OCI-LY7 (cell line): Measurements from ENCODE around the gene WFS1. TPM values are rescaled to one million over a fixed set of nuclear protein-coding genes. Genes with fewer than 3 reads are reported as not detected.

Experiments
- BruUV-seq: library from RNA; stranded (reverse); fragments of 400-500 nt; replicated peaks from 2 replicates; lab custom pipeline; 2021; lab: Mats Ljungman, UMichigan
- CTCF ChIA-PET: fragments of 300-600 bp; sonication (Branson Sonifier 250); formaldehyde crosslinking; loops from one replicate; lab custom pipeline; 2022; ENCODE audit warnings: antibody characterized with exemption; ENCODE audit not compliant: unreplicated experiment; lab: Charles Lee
- POLR2A ChIA-PET: fragments of 300-600 bp; sonication (Branson Sonifier 250); formaldehyde crosslinking; loops from one replicate; lab custom pipeline; 2022; ENCODE audit warnings: antibody characterized with exemption; lab: Charles Lee
- DNase-seq: peaks from one replicate; pipeline ENCODE4 v3.0.0-alpha.2; 2015; ENCODE audit warnings: low spot score
- H2AFZ ChIP-seq: fragments of 200-600 bp; sonication (generic), shearing (Covaris generic); 2 replicates; pipeline ENCODE4 v1.6.1; 2014; ENCODE audit warnings: mild to moderate bottlenecking, antibody characterized with exemption, low read length, moderate library complexity
- H3K27ac ChIP-seq: fragments of 200-600 bp; sonication (generic); 2 replicates; pipeline ENCODE4 v1.5.1; 2014; ENCODE audit warnings: mixed run types, low read depth, mild to moderate bottlenecking, moderate library complexity, low read length, inconsistent platforms; ENCODE audit not compliant: poor library complexity, severe bottlenecking
- H3K36me3 ChIP-seq: fragments of 200-600 bp; sonication (generic); 2 replicates; pipeline ENCODE4 v1.6.1; 2014; ENCODE audit warnings: mild to moderate bottlenecking, antibody characterized with exemption, low read length, moderate library complexity, mixed read lengths; ENCODE audit not compliant: insufficient read depth
- H3K4me1 ChIP-seq: fragments of 200-600 bp; sonication (generic); 2 replicates; pipeline ENCODE4 v1.5.1; 2014; ENCODE audit warnings: mild to moderate bottlenecking, low read length; ENCODE audit not compliant: insufficient read depth, poor library complexity, severe bottlenecking
- H3K4me2 ChIP-seq: fragments of 200-600 bp; sonication (generic); 2 replicates; pipeline ENCODE4 v1.6.1; 2014; ENCODE audit warnings: mild to moderate bottlenecking, low read length
- H3K4me3 ChIP-seq: fragments of 200-600 bp; sonication (generic); 2 replicates; pipeline ENCODE4 v1.5.1; 2014; ENCODE audit warnings: mild to moderate bottlenecking, low read depth, low read length; ENCODE audit not compliant: poor library complexity, severe bottlenecking
- H3K79me2 ChIP-seq: fragments of 200-600 bp; sonication (generic); 2 replicates; pipeline ENCODE4 v1.6.1; 2016; ENCODE audit warnings: low read depth, mild to moderate bottlenecking, low read length, moderate library complexity, mixed read lengths; ENCODE audit not compliant: insufficient read depth
- H3K9me2 ChIP-seq: fragments of 200-600 bp; sonication (generic); 2 replicates; pipeline ENCODE4 v1.6.1; 2016; ENCODE audit warnings: mild to moderate bottlenecking, low read length, mixed read lengths; ENCODE audit not compliant: insufficient read depth
- H3K9me3 ChIP-seq: fragments of 200-600 bp; sonication (generic); 2 replicates; pipeline ENCODE4 v1.6.1; 2014; ENCODE audit warnings: mild to moderate bottlenecking, mixed run types, low read length, mixed read lengths
- H4K20me1 ChIP-seq: fragments of 200-600 bp; sonication (generic); 2 replicates; pipeline ENCODE4 v1.6.1; 2014; ENCODE audit warnings: mild to moderate bottlenecking, antibody characterized with exemption, low read length, moderate library complexity, mixed read lengths; ENCODE audit not compliant: insufficient read depth
- CTCF ChIP-seq: fragments of 200-600 bp; sonication (generic); conservative IDR thresholded peaks from 2 replicates; pipeline ENCODE4 v1.5.1; 2014; ENCODE audit warnings: mild to moderate bottlenecking, antibody characterized with exemption, low read length, moderate library complexity, mixed read lengths
- EZH2phosphoT487 ChIP-seq: fragments of 200-600 bp; sonication (generic); IDR thresholded peaks from 2 replicates; pipeline ENCODE4 v1.6.1; 2018; ENCODE audit warnings: low read depth, borderline replicate concordance, mild to moderate bottlenecking, mixed run types, antibody characterized with exemption, low read length, moderate library complexity, mixed read lengths
- intact Hi-C: fragments of 100-400 bp; cut with micrococcal nuclease; formaldehyde crosslinking; loops from one replicate; pipeline ENCODE4 v1.10.0; 2022; ENCODE audit not compliant: unreplicated experiment
- total RNA-seq, 2 experiments: library from RNA; depleted of rRNA in 1 of 2; stranded (reverse); fragments of >200 nt in 1 of 2; shearing (Covaris generic) in 1 of 2; gene quantifications; 2 replicates each; pipeline ENCODE4 v1.2.3, GENCODE V29; 2014 to 2022

WFS1 gene
- total RNA-seq, 2 experiments from 2014 or later = 6.1 to 14.5 TPM

GRCh38 chr4:6338175-6338950 is 68.7 kb downstream of the WFS1 start:
- ChIA-PET CTCF (no interaction called here), POLR2A (no interaction called here)
- H3K4me3 ChIP-seq = no peak overlapping the region
- no peak overlapping the region for H3K27ac ChIP-seq
- no peak overlapping the region for H2AFZ ChIP-seq
- intact Hi-C loops = no loop called here
- peaks cover 16% of the 10 kb centered on the region for H3K4me1 ChIP-seq
- no peaks in the 10 kb centered on the region for H3K36me3 ChIP-seq
- H3K9me2 ChIP-seq = no peaks in the 10 kb centered on the region
- H3K79me2 ChIP-seq = no peaks in the 10 kb centered on the region
- H4K20me1 ChIP-seq = no peaks in the 10 kb centered on the region; the same call in 1 of the 2 replicates
- H3K4me2 ChIP-seq = peak overlapping the region; percentile 44
- H3K9me3 ChIP-seq = no peaks in the 10 kb centered on the region
- no TSS peak for BruUV-seq
- DNase-seq = peak; percentile 38
- TF ChIP-seq EZH2phosphoT487 (no peak), CTCF (no peak)

- no peaks in the 10 kb centered on the region for H3K36me3 ChIP-seq
- TF ChIP-seq CTCF (no peak), EZH2phosphoT487 (no peak)
- no peak overlapping the region for H3K4me2 ChIP-seq
- no peaks in the 10 kb centered on the region for H3K79me2 ChIP-seq
- ChIA-PET CTCF (no interaction called here), POLR2A (no interaction called here)
- H3K27ac ChIP-seq = no peak overlapping the region
- no peaks in the 10 kb centered on the region; the same call in 1 of the 2 replicates for H4K20me1 ChIP-seq
- DNase-seq = no peak
- no TSS peak for BruUV-seq
- H3K9me2 ChIP-seq = no peaks in the 10 kb centered on the region
- no peak overlapping the region for H2AFZ ChIP-seq
- H3K9me3 ChIP-seq = no peaks in the 10 kb centered on the region
- no peak overlapping the region for H3K4me3 ChIP-seq
- peaks cover 16% of the 10 kb centered on the region for H3K4me1 ChIP-seq
- intact Hi-C loops = no loop called here
Measured at GRCh38 chr4:6338951-6339817, 69.5 kb downstream of the WFS1 start.
